Stimulated activated CD4-positive, alpha-beta T cell treated with anti-CD3 and anti-CD28 coated beads, Interleukin-4, amount 100 ng/mL, for 48 hours (primary cell): ENCODE measurements around the gene PDE4DIP.
"Not testable (repeated sequence)": the region's sequence is repeated elsewhere in the genome, so short reads cannot be mapped to it uniquely, and the experiment has no call there.

Experiments used
- DNase-seq, 2 donors: peaks; one replicate each; pipeline ENCODE4 v3.0.0-alpha.2; 2020; ENCODE audit warnings: low read depth in 2 of 2

Gene PDE4DIP

DNA sequence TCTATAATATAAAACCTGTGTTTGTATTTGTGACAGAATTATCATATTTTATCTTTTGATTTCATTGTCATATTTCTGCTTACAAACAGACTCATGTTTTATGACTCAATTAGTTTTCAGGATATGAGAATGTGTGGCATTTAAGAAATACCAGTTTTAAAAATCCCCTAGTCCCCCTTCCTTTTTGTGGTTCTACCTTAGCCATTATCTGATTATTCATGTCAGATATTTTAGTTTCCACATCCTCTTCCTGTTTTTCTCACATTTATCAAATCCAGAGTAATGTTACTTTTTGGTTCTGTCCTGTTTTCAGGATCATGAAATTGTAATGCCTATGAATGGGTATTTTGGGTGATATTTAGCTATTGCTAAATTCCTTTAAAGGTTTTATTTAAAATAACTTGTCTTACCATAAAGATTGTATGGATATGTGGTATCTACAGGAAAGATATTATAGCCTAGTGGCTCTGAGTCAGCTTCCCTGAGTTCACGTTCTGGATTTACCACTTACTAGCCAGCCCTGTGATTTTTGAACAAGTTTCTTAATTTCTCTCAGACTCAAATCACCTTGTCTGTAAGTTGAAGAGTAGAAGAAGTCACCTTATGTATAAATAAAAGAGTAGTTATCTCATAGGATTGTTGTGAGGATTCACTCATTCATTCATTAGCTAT, 131.8 kb downstream of the PDE4DIP start:
- DNase-seq = not testable (repeated sequence)

DNA sequence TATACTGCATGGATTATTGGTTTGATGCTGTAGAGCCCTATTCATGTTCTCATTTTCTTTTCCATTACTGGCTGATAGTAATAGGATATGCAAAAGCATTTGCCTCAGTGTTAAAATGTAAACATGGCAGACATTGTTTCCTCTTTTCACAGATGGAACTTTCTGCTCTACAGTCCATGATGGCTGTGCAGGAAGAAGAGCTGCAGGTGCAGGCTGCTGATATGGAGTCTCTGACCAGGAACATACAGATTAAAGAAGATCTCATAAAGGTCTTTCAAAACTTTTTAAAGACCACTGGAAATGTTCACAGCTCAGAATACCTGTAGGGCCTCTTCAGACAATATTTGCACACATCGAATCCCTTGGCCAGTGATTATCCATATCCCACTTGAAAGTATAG, 133.6 kb downstream of the PDE4DIP start:
- DNase-seq = not testable (repeated sequence)

DNA sequence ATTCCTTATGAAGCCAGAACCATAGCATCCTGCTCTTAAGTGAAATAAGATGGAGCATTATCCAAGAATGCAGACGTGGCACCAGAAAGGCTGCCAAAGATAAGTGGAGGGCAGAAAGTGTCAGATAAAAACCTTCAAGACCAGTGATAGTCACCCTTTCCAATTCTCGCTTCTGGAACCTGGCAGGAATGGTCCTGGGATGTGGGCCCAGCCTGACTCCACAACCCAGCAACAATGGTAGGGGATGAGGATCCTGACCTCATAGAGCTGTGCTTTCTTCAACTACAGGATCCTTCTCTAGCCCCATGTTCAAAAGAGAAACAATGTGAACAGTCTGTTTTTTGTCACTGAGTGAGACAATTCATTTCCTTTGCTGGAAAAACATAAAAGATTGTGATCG, 145.2 kb downstream of the PDE4DIP start:
- not testable (repeated sequence) for DNase-seq

DNA sequence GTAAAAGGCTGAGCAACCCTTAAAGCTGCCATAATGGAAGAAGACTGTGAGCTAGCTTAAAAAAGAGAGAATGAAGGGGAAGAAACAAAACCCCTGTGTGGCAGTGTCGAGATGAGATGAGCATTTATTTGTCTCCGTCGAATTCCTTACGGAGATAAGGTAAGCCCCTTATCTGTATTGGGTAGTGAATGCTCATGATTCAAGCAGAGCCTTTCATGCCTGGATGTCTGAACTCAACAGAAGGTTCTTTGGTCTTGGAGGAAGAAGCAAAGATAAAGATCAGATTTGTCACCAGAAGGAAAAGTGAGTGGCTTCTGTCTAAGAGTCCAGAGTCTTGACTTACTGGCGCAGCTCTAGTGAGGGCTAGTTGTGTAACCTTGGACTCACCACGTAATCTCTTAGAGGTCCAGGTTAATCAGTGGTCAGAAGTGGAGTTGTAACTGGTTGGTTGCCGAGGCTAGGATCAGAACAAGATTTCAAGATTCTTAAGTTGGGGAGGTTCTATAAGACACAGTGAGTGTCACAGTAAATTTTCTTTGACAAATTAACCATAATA, 146.1 kb downstream of the PDE4DIP start:
- DNase-seq = not testable (repeated sequence)

DNA sequence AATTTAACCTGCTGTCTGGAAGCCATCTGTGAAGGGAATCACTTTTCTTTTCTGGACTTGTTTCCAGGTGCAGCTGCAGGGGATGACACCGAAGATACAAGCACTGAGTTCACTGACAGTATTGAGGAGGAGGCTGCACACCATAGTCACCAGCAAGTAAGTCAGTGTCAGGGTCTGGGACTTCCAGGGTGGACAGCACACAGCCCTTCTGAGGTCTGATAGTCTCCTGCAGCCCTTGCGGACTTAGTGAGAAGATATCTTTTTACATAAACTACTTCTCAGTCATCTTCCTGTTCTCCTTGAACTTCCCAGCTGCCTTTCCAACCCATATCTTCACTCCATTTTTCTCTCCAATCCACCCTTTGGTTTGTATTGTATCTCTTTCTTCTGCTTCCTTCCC, 147.6 kb downstream of the PDE4DIP start:
- DNase-seq = not testable (repeated sequence)

DNA sequence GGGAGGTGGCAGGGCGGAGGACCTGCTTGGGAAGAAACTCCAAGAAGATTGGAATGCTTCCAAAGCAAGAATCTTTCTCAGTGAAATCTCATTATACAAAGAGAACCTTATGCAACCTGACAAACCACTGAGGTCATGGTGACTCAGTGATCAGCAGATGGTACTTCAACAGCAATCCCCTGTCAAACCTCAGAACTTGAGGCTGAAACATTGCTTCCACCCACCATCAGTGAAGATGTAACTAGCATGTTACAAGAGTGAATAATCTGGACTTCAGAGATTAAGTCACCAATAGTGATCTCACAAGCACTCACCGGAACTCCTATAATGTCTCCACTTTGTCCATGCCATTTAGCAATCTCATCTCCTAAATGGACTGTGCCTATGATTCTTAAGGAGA, 148.1 kb downstream of the PDE4DIP start:
- DNase-seq = not testable (repeated sequence)

DNA sequence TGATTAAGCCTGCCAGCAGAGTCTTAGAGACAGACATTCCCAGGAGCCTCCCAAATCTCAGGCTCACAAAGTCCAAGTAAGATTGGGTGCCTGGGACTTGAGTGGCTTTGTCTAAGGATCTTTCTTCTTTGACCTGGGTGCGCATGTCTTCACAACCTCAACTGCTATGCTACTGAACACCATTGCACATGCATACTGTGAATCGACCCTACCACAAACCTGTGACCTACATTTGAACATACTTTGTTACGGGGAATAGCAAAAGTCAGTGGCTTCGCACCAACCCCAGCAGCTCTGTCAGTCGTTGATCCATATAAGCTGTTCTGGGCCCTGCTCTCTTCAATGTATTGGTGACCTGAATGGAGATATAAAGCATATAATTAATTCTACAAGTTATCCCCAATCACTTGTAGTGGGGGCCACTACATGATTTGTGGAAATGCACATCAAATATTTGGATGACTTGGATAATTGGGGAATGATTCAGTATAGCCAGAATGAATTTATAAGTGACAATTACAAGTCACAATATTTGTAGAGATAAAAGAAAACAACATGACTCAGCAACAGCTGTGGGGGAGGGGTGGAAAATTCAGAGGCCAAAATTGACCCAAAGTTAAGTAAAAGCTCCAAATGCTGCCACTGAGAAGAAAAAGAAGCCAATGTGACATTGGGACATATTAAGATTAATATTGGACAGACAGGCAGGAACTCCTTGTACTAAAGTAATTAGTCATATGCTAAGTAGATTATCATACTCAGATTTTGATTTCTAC, 152.4 kb downstream of the PDE4DIP start:
- not testable (repeated sequence) for DNase-seq

DNA sequence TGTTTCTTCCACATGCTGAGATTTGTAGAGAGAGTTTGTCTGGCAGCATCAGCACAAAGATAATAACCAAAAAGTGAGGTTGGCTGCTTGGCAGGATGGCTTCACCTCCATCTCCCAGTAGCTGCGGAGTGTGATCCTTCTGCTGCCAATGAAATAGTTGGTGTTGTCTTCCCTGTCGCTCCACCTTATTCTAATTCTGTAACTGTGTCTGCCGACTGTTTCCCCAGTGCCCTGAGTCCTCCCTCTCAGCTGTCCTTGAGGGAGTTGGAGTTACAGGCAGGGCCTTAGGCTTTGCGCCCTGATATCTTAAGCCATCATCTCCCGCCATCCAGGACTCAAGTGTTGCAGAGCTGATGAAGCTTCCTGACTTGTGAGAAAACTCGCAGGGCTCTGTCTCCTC, 153.2 kb downstream of the PDE4DIP start:
- not testable (repeated sequence) for DNase-seq

DNA sequence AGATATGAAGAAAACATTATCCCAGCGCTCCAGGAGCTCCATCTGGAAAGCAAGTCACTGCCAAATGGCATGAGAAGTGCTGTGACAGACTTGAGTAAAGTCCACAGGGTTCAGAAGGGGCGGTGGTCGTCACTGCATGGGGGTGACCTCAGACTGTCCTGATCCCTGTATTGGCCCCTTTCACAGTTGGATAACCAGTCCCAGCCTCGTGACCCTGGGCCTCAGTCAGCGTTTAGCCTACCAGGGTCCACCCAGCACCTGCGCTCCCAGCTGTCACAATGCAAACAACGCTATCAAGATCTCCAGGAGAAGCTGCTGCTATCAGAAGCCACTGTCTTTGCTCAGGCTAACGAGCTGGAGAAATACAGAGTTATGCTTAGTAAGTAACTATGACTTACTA, 158.4 kb downstream of the PDE4DIP start:
- not testable (repeated sequence) for DNase-seq

DNA sequence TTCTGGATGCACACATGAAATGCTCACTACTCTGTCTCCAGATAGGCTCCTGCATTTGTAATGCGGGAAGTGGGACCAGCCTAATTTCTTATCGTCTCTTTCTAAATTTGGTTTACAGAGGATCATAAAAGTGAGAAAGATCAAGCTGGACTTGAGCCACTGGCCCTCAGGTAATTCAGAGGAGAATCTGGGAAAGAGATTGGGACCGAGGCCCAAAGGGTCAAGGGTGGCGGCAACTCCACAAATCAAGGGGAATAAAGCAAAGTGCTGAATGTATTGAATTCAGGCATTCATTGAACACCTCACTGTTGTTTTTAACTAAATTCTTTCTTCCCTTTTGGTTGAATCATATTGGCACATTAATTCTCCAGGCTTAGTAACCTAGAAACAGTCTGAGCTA, 164.1 kb downstream of the PDE4DIP start:
- DNase-seq = not testable (repeated sequence)

DNA sequence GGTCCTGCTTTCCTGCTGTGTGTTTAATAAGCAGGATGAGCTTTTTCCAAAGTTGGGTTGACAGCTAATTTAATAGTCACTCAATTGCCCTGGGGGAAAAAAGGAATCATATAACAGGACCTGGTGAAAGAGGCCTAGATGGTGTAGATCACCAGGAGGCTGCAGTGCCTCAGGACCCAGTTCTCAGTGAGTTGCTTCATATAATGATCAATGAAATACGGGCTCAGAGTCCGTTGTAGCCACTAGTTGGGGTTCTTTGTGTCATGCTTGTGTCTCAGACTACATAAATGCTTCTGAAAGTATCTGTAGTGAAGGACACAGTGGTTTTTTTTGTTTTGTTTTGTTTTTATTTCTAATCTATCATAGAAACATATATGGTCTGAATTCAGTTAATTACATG, 164.5 kb downstream of the PDE4DIP start:
- DNase-seq = not testable (repeated sequence)

DNA sequence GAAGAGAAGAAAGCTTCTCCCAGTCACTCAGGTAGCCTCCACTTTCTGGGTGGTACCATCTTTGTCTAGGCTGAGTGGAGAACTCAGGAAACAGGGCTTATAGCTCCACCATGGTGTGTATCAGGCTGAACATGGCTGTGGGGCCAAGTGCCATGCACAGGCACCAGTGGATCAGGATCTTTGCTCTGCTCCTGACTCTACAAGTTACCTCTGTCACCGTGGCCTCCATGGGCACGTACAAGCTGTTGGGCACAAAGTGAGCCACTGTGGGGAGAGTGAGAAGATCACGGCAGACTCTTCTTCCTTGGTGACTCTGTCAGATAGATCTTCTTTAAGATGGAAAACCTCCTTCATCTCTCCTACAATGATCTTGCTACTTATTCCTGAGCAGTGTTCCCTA, 165.5 kb downstream of the PDE4DIP start:
- DNase-seq = not testable (repeated sequence)

DNA sequence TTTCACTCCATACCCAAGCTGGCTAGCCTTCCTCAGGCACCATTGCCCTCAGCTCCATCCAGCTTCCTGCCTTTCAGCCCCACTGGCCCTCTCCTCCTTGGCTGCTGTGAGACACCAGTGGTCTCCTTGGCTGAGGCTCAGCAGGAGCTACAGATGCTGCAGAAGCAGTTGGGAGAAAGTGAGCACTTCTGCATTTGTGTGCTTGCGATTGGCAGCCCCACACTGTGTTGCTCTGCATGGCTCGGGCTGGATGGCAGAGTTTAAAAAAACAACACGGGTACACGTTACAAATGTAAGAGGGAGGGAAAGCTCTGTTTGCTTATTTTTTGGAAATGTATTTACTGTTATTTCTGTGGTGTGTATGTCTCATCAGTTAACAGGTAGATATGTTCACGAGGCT, 168.4 kb downstream of the PDE4DIP start:
- not testable (repeated sequence) for DNase-seq

DNA sequence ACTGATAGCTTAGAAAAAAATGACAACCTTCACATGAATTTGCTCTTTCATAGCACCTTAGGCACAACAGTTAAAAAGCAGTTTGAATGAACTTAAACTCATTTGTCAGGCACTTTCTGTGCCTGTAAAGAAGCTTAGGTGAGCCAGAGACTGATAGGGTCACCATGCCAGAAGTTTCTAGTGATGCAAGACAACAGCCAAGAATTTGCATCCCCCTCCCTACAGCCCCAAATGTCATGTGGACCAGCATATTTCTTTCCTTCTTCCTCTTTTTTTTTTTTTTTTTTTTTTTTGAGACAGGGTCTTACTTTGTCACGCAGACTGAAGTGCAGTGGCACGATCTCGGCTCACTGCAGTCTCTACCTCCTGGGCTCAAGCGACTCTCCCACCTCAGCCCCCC, 169.3 kb downstream of the PDE4DIP start:
- not testable (repeated sequence) for DNase-seq

DNA sequence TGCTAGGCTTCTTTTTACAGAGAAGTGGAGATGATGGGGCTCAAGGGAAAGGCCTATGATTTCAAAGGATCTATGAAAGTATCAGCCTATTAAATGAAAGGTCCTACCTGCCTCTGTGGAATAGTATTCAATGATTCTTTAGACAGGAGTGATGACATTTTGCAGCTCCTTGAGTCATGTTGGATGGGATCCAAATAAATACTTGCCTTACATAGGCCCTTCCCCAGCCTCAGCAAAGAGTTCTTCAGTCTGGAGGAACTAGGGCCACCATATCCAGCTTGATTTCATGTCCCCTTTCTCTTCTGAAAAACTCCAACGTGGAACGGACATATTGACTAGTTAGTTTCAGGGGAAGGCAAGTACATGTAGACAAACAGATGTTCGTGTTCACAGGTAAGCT, 171.3 kb downstream of the PDE4DIP start:
- not testable (repeated sequence) for DNase-seq

DNA sequence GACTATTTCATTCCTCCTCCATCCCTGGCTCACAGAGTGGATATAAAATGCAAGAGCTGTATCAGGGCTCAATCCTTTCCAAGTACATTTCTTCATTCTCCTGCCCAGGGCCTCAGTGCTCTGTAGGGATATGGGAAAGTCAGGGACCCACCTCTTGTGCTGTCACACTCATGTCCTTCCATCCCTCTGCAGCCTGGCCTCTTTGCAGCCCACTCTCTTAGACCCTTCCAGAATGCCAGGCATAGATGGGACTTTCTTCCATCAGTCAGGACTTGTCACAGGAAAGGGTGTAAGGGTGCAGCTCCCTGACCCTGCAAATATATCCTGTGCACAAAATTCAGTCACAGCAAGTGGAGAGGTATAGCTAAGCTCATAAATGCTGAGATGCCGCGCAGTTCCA, 172.4 kb downstream of the PDE4DIP start:
- not testable (repeated sequence) for DNase-seq

DNA sequence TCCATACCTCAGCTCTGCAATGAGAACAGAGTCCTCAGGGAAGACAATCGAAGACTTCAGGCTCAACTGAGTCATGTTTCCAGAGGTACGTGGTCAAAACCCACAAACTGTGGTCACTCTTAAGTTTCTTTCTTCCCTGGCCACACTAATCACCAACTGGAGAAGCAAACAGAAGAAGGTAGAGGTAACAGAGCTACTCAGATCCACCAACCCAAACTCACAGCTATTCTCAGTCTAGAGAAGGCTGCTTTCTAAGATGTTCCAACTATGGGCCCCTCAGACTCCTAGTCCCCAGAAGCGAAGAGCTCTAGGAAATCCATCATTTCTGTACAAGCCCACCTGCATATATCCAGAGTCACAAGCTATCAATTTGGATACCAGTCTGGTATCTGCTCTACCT, 174.3 kb downstream of the PDE4DIP start:
- not testable (repeated sequence) for DNase-seq

DNA sequence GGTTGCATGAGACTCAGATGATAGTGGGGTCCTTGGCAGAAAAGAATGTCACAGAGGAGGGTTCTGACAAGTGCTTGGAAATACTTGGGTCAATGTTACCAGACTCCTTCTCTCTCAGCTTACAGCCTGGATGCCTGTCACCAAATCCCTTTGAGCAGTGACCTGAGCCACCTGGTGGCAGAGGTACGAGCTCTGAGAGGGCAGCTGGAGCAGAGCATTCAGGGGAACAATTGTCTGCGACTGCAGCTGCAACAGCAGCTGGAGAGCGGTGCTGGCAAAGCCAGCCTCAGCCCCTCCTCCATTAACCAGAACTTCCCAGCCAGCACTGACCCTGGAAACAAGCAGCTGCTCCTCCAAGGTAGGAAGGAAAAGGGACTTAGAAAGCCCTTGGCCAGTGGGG, 180.1 kb downstream of the PDE4DIP start:
- not testable (repeated sequence) for DNase-seq

DNA sequence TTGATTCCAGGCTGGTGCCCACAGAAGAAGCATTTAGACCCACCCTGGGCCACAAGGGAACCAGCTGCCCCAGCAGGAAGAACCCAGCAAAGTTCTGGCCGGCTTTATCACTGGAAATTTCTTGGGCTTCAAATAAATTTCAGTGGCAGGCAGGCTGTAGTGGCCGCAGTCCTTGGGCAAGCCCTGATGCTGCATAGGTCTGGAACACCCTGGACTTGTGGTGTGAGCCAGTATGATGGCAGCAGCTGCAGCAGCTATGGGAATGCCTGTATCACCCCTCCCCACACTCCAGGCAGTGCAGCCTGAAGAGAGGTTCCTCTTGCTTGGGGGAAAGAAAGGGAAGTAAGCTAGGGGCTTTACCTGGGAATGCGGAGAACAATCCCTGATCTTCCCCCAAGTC, 189.7 kb downstream of the PDE4DIP start:
- DNase-seq = not testable (repeated sequence)

DNA sequence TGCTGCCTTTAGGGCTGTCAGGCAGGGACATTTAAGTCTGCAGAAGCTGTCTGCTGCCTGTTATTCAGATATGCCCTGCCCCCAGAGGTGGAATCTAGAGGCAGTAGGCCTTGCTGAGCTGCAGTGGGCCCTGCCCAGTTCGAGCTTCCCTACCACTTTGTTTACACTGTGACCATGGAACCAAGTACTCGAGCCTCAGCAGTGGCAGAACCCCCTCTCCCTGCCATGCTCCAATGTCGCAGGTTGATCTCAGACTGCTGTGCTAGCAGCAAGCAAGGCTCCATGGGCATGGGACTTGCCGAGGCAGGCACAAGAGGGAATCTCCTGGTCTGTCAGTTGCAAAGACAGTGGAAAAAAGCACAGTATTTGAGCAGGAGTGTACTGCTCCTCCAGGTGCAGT, 198.8 kb downstream of the PDE4DIP start:
- DNase-seq = not testable (repeated sequence)

DNA sequence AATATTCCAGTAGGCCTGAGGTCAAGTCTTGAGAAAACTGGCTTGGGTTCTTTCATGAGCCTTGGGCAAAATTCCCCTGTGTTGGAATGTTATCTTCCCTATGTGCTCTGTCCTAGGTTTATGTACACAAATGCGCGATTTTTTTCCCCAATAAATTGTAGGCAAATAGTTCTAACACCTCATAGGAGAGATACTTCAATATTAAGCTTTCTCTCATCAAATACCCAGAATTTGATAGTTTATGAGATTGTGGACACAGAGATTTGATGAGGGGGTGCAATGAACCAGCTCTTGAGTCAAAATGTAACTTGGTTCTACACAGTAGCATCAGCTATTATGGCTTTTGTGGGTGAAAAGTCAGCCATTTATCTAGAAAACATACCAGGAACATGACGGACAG, 220.4 kb downstream of the PDE4DIP start:
- not testable (repeated sequence) for DNase-seq

DNA sequence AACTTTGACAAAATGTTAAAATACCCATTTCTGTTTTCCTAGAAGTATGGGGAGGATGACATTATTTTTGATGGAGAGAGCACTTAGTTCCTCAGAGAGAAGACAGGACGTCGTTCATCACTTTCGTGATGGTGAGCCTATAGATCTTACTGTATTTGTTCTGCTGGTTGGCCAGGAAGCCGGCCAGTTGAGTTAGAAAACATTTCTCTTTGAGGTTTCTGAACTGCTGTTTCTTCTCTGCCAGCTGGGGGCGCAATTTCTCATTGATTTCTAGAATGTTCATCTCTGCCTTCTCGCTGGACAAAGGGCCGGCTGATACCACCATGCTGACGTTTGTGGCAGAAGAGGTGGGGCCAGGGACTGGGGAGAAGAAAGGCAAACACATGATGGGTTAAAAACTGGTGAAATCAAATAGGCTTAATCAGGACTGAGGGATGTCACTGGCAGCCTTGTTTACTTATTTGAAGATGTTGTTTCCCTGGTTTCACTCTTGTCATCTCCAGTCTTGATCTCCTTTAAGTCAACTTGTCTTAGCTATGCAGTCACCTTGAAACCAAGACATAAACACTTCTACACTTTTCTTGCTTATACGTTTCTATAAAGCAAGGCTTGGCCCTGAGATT, 231.4 kb downstream of the PDE4DIP start:
- not testable (repeated sequence) for DNase-seq
